AG10803 (cell line): ENCODE measurements around the gene ALG9.
A peak's percentile ranks its signal among the peaks of the same experiment; 100 is the strongest.

Source experiments
- DNase-seq: peaks from one replicate; pipeline ENCODE4 v3.0.0; 2010; ENCODE audit warnings: low read depth
- H3K4me3 ChIP-seq: 2 replicates; pipeline ENCODE4 v1.5.1; 2011; ENCODE audit warnings: mild to moderate bottlenecking, low read length, control low read depth
- TF ChIP-seq, protein P1 (sequence below): conservative IDR thresholded peaks from 2 replicates; pipeline ENCODE4 v1.5.1; 2011; ENCODE audit warnings: mild to moderate bottlenecking, low read length, control low read depth, inconsistent platforms

The ALG9 gene

GRCh38 chr11:111765320-111765983 is 105.9 kb downstream of the ALG9 start:
- TF ChIP-seq, protein P1, sequence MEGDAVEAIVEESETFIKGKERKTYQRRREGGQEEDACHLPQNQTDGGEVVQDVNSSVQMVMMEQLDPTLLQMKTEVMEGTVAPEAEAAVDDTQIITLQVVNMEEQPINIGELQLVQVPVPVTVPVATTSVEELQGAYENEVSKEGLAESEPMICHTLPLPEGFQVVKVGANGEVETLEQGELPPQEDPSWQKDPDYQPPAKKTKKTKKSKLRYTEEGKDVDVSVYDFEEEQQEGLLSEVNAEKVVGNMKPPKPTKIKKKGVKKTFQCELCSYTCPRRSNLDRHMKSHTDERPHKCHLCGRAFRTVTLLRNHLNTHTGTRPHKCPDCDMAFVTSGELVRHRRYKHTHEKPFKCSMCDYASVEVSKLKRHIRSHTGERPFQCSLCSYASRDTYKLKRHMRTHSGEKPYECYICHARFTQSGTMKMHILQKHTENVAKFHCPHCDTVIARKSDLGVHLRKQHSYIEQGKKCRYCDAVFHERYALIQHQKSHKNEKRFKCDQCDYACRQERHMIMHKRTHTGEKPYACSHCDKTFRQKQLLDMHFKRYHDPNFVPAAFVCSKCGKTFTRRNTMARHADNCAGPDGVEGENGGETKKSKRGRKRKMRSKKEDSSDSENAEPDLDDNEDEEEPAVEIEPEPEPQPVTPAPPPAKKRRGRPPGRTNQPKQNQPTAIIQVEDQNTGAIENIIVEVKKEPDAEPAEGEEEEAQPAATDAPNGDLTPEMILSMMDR, result no peak
- peak overlapping the region; percentile 89 for H3K4me3 ChIP-seq
- DNase-seq, result no peak

DNA sequence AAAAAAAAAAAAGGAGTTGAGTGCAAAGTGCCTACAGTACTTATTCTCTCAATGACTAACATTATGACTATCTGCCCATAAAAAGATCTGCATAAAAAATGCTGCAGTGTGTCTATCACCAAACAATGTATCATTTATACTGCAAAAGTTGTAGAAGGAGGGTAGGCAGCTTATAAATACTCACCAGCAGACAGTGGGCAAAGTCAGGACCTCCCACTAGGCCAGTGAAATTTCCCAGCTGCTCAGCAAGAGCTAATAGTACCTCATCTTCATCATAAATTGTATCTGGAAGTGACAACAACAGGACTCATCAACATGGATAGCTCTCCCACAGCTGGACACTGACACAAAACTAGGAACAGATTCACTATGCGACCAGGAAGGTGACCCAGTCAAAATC is 106.8 kb downstream of the ALG9 start:
- peak overlapping the region; percentile 89 for H3K4me3 ChIP-seq
- peak; percentile 28 for DNase-seq
- TF ChIP-seq, protein P1, result no peak

GRCh38 chr11:111762981-111763643 is 108.3 kb downstream of the ALG9 start:
- DNase-seq, result no peak
- TF ChIP-seq, protein P1, result peak; percentile 37

DNA sequence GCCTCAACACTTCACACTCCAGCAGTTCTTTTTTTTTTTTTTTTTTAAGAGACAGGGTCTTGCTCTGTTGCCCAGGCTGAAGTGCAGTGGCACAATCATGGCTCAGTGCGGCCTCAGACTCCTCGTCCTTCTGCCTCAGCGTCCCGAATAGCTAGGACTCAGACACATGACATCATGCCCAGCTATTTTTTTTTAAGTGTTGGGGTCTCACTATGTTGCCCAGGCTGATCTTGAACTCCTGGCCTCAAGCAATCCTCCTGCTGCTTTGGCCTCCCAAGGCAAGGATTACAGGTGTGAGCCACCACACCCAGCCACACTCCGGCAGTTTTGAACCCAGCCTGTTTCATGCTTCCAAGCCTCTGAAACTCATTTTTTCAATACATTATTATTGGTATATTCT is 108.9 kb downstream of the ALG9 start:
- H3K4me3 ChIP-seq, result no peak overlapping the region
- TF ChIP-seq, protein P1, result no peak
- DNase-seq, result no peak

More at GRCh38 chr11:111762981-111763643, 108.3 kb downstream of the ALG9 start:
- no peak overlapping the region for H3K4me3 ChIP-seq

GRCh38 chr11:111761036-111761435 is 110.3 kb downstream of the ALG9 start:
- H3K4me3 ChIP-seq, result no peak overlapping the region
- no peak for DNase-seq
- TF ChIP-seq, protein P1, result no peak

- DNase-seq, result no peak
- TF ChIP-seq, protein P1, result no peak
- H3K4me3 ChIP-seq, result no peak overlapping the region
Measured at GRCh38 chr11:111759778-111760407, 111.5 kb downstream of the ALG9 start.
